Measurements from ENCODE around the gene TAF1C. TPM values are rescaled to one million over a fixed set of nuclear protein-coding genes. Genes with fewer than 3 reads are reported as not detected.

TAF1C gene
- total RNA-seq, 1 experiment from 2014 or later = 89.7 TPM

DNA sequence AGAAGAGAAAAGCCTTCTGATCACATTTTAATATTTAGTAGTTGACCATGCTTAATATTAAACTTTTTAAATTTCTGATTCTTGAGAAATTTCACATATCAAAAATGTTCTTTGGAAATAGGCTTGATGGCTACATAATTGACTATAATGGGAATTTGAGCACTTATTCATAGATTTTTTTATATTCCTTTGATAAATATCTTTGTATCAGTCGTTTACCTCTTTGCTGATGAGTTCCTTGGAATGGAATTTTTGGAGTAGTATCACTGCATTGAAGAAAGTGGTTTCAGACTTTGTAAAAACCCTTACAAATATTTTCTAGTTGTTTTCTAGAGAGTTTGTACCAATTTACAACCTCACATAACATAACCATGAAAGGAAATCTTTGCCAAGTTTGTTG lies 27.1 kb downstream of the TAF1C start:
- ChIA-PET POLR2A (no interaction called here), CTCF (interaction anchor here (2.0 kb wide), 1 partner anchor 27 kb away, joined by 11 read pairs; the partner anchor contains the start of gene TAF1C)
- ATAC-seq (no peak), DNase-seq (ENCODE audit: low spot score) (no peak)
- H3K4me3 Mint-ChIP-seq = no peak overlapping the region
- H3K36me3 Mint-ChIP-seq = no peaks in the 10 kb centered on the region
- TF ChIP-seq OVOL2 (CRISPR knock-in tag; IDR thresholded peaks at IDR 0.05; ENCODE audit: borderline replicate concordance) = no peak
- TF ChIP-seq SOX15 (CRISPR knock-in tag; IDR thresholded peaks at IDR 0.05) = no peak
- TF ChIP-seq, protein P1, sequence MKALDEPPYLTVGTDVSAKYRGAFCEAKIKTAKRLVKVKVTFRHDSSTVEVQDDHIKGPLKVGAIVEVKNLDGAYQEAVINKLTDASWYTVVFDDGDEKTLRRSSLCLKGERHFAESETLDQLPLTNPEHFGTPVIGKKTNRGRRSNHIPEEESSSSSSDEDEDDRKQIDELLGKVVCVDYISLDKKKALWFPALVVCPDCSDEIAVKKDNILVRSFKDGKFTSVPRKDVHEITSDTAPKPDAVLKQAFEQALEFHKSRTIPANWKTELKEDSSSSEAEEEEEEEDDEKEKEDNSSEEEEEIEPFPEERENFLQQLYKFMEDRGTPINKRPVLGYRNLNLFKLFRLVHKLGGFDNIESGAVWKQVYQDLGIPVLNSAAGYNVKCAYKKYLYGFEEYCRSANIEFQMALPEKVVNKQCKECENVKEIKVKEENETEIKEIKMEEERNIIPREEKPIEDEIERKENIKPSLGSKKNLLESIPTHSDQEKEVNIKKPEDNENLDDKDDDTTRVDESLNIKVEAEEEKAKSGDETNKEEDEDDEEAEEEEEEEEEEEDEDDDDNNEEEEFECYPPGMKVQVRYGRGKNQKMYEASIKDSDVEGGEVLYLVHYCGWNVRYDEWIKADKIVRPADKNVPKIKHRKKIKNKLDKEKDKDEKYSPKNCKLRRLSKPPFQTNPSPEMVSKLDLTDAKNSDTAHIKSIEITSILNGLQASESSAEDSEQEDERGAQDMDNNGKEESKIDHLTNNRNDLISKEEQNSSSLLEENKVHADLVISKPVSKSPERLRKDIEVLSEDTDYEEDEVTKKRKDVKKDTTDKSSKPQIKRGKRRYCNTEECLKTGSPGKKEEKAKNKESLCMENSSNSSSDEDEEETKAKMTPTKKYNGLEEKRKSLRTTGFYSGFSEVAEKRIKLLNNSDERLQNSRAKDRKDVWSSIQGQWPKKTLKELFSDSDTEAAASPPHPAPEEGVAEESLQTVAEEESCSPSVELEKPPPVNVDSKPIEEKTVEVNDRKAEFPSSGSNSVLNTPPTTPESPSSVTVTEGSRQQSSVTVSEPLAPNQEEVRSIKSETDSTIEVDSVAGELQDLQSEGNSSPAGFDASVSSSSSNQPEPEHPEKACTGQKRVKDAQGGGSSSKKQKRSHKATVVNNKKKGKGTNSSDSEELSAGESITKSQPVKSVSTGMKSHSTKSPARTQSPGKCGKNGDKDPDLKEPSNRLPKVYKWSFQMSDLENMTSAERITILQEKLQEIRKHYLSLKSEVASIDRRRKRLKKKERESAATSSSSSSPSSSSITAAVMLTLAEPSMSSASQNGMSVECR (CRISPR knock-in tag; IDR thresholded peaks at IDR 0.05; ENCODE audit: borderline replicate concordance) = no peak
- TF ChIP-seq JAZF1 (CRISPR knock-in tag; IDR thresholded peaks at IDR 0.05) = no peak
- TF ChIP-seq, protein P2, sequence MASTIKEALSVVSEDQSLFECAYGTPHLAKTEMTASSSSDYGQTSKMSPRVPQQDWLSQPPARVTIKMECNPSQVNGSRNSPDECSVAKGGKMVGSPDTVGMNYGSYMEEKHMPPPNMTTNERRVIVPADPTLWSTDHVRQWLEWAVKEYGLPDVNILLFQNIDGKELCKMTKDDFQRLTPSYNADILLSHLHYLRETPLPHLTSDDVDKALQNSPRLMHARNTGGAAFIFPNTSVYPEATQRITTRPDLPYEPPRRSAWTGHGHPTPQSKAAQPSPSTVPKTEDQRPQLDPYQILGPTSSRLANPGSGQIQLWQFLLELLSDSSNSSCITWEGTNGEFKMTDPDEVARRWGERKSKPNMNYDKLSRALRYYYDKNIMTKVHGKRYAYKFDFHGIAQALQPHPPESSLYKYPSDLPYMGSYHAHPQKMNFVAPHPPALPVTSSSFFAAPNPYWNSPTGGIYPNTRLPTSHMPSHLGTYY (CRISPR knock-in tag; IDR thresholded peaks at IDR 0.05) = no peak
- no peak for TF ChIP-seq CBFB (CRISPR knock-in tag; IDR thresholded peaks at IDR 0.05; ENCODE audit: low read depth)
- TF ChIP-seq KAT7 (CRISPR knock-in tag; IDR thresholded peaks at IDR 0.05; ENCODE audit: borderline replicate concordance) = no peak
- no peak for TF ChIP-seq NR3C1 (CRISPR knock-in tag; conservative IDR thresholded peaks at IDR 0.05; ENCODE audit: low read depth)
- TF ChIP-seq, protein P3, sequence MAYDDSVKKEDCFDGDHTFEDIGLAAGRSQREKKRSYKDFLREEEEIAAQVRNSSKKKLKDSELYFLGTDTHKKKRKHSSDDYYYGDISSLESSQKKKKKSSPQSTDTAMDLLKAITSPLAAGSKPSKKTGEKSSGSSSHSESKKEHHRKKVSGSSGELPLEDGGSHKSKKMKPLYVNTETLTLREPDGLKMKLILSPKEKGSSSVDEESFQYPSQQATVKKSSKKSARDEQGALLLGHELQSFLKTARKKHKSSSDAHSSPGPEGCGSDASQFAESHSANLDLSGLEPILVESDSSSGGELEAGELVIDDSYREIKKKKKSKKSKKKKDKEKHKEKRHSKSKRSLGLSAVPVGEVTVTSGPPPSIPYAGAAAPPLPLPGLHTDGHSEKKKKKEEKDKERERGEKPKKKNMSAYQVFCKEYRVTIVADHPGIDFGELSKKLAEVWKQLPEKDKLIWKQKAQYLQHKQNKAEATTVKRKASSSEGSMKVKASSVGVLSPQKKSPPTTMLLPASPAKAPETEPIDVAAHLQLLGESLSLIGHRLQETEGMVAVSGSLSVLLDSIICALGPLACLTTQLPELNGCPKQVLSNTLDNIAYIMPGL (CRISPR knock-in tag; IDR thresholded peaks at IDR 0.05) = no peak
- TF ChIP-seq PRRX2 (CRISPR knock-in tag; IDR thresholded peaks at IDR 0.05) = no peak
- H3K27ac Mint-ChIP-seq = no peak overlapping the region
- H3K27me3 Mint-ChIP-seq (ENCODE audit: low read depth) = peaks cover 2% of the 10 kb centered on the region
- H3K9me3 Mint-ChIP-seq = no peaks in the 10 kb centered on the region
- H3K4me1 Mint-ChIP-seq = no peaks in the 10 kb centered on the region

DNA sequence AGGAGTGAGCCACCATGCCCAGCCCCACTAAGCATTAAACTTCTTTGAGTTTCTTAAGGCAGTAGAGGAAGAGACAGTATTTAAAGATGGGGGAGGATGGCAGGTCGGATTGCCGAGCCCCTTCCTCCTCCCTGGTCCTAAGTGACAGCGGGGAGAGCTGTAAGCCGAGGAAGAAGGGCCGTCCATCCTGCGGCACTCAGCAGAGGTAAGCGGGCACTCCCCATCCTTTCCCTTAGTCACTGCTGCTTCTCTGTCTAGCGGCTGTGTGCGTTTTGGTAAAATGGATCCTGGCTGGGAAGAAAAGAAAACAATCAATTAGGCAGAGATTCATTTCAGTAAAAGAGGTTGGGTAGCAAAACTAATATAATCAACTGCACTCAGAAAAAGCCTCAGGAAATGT lies 27.9 kb downstream of the TAF1C start:
- ChIA-PET CTCF (interaction anchor here (0.9 kb wide), 1 partner anchor 28 kb away, joined by 4 read pairs; the partner anchor contains the start of gene TAF1C), POLR2A (no interaction called here)
- H3K27ac Mint-ChIP-seq = no peak overlapping the region
- H3K4me1 Mint-ChIP-seq = no peaks in the 10 kb centered on the region
- H3K9me3 Mint-ChIP-seq = no peaks in the 10 kb centered on the region
- no peaks in the 10 kb centered on the region for H3K36me3 Mint-ChIP-seq
- H3K27me3 Mint-ChIP-seq (ENCODE audit: low read depth) = peaks cover 2% of the 10 kb centered on the region
- TF ChIP-seq EMX1 (CRISPR knock-in tag; IDR thresholded peaks at IDR 0.05) = no peak
- no peak for TF ChIP-seq ZNF219 (CRISPR knock-in tag; IDR thresholded peaks at IDR 0.05; ENCODE audit: borderline replicate concordance)
- TF ChIP-seq, protein P4, sequence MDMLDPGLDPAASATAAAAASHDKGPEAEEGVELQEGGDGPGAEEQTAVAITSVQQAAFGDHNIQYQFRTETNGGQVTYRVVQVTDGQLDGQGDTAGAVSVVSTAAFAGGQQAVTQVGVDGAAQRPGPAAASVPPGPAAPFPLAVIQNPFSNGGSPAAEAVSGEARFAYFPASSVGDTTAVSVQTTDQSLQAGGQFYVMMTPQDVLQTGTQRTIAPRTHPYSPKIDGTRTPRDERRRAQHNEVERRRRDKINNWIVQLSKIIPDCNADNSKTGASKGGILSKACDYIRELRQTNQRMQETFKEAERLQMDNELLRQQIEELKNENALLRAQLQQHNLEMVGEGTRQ (CRISPR knock-in tag; IDR thresholded peaks at IDR 0.05) = no peak
- TF ChIP-seq ZNF396 (CRISPR knock-in tag; IDR thresholded peaks at IDR 0.05; ENCODE audit: borderline replicate concordance) = no peak
- no peak for TF ChIP-seq TEAD1 (CRISPR knock-in tag; IDR thresholded peaks at IDR 0.05)
- no peak for TF ChIP-seq ZNF232 (CRISPR knock-in tag; IDR thresholded peaks at IDR 0.05)
- TF ChIP-seq TEAD4 (CRISPR knock-in tag; IDR thresholded peaks at IDR 0.05) = no peak
- TF ChIP-seq TCF7 (CRISPR knock-in tag; IDR thresholded peaks at IDR 0.05; ENCODE audit: low read depth) = no peak
- TF ChIP-seq RELA (CRISPR knock-in tag; IDR thresholded peaks at IDR 0.05; ENCODE audit: borderline replicate concordance) = no peak
- TF ChIP-seq ZBTB21 (CRISPR knock-in tag; IDR thresholded peaks at IDR 0.05; ENCODE audit: borderline replicate concordance) = no peak
- no peak for DNase-seq (ENCODE audit: low spot score)
- ATAC-seq = peak; percentile 39; the same call in 1 of the 2 replicates
- no peak overlapping the region for H3K4me3 Mint-ChIP-seq
